Lower lobe of right lung (tissue), 2 donors: ENCODE data around the gene CABP5. TPM values are rescaled to one million over a fixed set of nuclear protein-coding genes. Genes with fewer than 3 reads are reported as not detected.

Source experiments
- ATAC-seq, 2 donors: fragments of 200-7000 bp; cut with Tn5 transposase; one replicate each; pipeline ENCODE4 v1.9.1; 2020 to 2022; ENCODE audit warnings: mild to moderate bottlenecking in 2 of 2, moderate library complexity in 2 of 2
- DNase-seq: peaks from one replicate; pipeline ENCODE4 v3.0.0-alpha.2; 2020
- H3K27ac ChIP-seq: fragments of 200-600 bp; one replicate; pipeline ENCODE4 v1.8.0; 2022
- H3K27me3 ChIP-seq: fragments of 200-600 bp; one replicate; pipeline ENCODE4 v1.8.0; 2022; ENCODE audit warnings: low read depth
- H3K36me3 ChIP-seq: fragments of 200-600 bp; one replicate; pipeline ENCODE4 v1.8.0; 2022; ENCODE audit warnings: mild to moderate bottlenecking
- H3K4me1 ChIP-seq: fragments of 200-600 bp; one replicate; pipeline ENCODE4 v1.8.0; 2022
- H3K4me3 ChIP-seq: fragments of 200-600 bp; one replicate; pipeline ENCODE4 v1.8.0; 2022; ENCODE audit warnings: mild to moderate bottlenecking
- H3K9me3 ChIP-seq: fragments of 200-600 bp; one replicate; pipeline ENCODE4 v1.8.0; 2022
- CTCF ChIP-seq: fragments of 200-600 bp; IDR thresholded peaks from one replicate; pipeline ENCODE4 v1.8.0; 2022; ENCODE audit warnings: antibody characterized with exemption, mild to moderate bottlenecking
- intact Hi-C: fragments of 100-400 bp; cut with DNase I; formaldehyde crosslinking; loops from one replicate; pipeline ENCODE4 v1.11.0; 2022
- total RNA-seq: library from RNA; stranded (reverse); fragmentation: NEBNext Ultra II Directional; extraction: Animal tissue kit (Norgen Biotek cat#: 25700); gene quantifications from one replicate; pipeline ENCODE4 v1.2.1, GENCODE V29; 2021
- donor health status: DM: no; HTN: yes; CAD: no; lungs with severe emphysema.

CABP5 gene
- total RNA-seq, 1 donor from 2014 or later, result not detected

- H3K36me3 ChIP-seq, result no peaks in the 10 kb centered on the region
- no peak for ATAC-seq
- peaks cover 26% of the 10 kb centered on the region for H3K27me3 ChIP-seq
- DNase-seq, result no peak
- H3K4me3 ChIP-seq, result no peak overlapping the region
- no peak overlapping the region for H3K27ac ChIP-seq
- no peak for TF ChIP-seq CTCF
- intact Hi-C loops, result no loop called here
- H3K4me1 ChIP-seq, result no peaks in the 10 kb centered on the region
- no peaks in the 10 kb centered on the region for H3K9me3 ChIP-seq
Observed at GRCh38 chr19:48006762-48007161, 37.1 kb downstream of the CABP5 start.

- intact Hi-C loops, result no loop called here
- DNase-seq, result no peak
- Histone ChIP-seq H3K4me1 (no peaks in the 10 kb centered on the region), H3K9me3 (no peaks in the 10 kb centered on the region), H3K27me3 (peaks cover 19% of the 10 kb centered on the region), H3K4me3 (no peak overlapping the region), H3K36me3 (no peaks in the 10 kb centered on the region), H3K27ac (no peak overlapping the region)
- ATAC-seq, result no peak
- TF ChIP-seq CTCF, result no peak
Observed at GRCh38 chr19:48004236-48004635, 39.6 kb downstream of the CABP5 start.

DNA sequence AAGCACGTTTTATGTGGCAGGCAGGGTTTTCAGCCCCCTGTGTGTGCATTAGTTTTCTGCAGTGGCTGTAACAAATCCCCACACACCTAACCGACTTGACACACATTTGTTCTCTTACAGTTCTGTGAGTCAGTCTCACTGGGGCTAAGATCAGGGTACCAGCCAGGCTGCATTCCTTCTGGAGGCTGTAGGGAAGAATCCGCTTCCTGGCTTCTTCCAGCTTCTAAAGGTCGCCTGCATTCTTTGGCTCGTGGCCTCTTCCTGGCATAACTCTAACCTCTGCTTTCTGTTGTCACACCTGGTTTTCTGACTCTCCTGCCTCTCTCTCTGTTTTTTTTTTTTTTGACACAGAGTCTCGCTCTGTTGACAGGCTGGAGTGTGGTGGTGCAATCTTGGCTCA, 43.0 kb downstream of the CABP5 start:
- Histone ChIP-seq H3K4me3 (no peak overlapping the region), H3K27me3 (peaks cover 11% of the 10 kb centered on the region), H3K27ac (no peak overlapping the region), H3K9me3 (no peaks in the 10 kb centered on the region), H3K36me3 (no peaks in the 10 kb centered on the region), H3K4me1 (no peaks in the 10 kb centered on the region)
- intact Hi-C loops, result no loop called here
- no peak for DNase-seq
- no peak for ATAC-seq
- TF ChIP-seq CTCF, result no peak

DNA sequence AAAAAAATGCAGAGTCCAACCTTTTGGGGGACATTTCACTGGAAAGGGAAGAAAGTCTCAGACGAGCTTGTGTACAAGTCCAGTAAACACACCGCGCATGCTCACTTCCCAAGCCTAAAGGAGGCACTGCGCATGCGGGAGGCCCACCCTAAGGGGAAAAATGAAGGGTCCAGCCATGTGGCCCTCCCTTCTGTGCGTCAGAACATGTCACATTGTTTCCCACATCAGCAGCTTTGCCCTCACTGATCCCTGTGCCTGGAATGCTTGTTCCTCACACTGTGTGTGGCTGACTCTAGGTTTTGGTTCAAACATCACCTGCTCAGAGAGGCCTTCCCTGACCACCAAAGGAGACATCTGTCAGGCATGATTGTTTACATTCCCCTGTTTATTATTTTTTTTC, 45.1 kb downstream of the CABP5 start:
- DNase-seq, result no peak
- H3K27me3 ChIP-seq, result peaks cover 6% of the 10 kb centered on the region
- H3K36me3 ChIP-seq, result no peaks in the 10 kb centered on the region
- H3K27ac ChIP-seq, result no peak overlapping the region
- intact Hi-C loops, result no loop called here
- no peaks in the 10 kb centered on the region for H3K4me1 ChIP-seq
- no peak for TF ChIP-seq CTCF
- H3K4me3 ChIP-seq, result no peak overlapping the region
- no peak for ATAC-seq
- H3K9me3 ChIP-seq, result no peaks in the 10 kb centered on the region

GRCh38 chr19:47996230-47996727, 47.6 kb downstream of the CABP5 start:
- H3K36me3 ChIP-seq, result no peaks in the 10 kb centered on the region
- H3K9me3 ChIP-seq, result no peaks in the 10 kb centered on the region
- H3K27ac ChIP-seq, result no peak overlapping the region
- no peak for ATAC-seq
- no peaks in the 10 kb centered on the region for H3K4me1 ChIP-seq
- TF ChIP-seq CTCF, result no peak
- no peak for DNase-seq
- intact Hi-C loops, result no loop called here
- H3K4me3 ChIP-seq, result no peak overlapping the region
- H3K27me3 ChIP-seq, result peaks cover 7% of the 10 kb centered on the region
